GM13976 (cell line): ENCODE results near the gene USP49.
A peak's percentile ranks its signal among the peaks of the same experiment; 100 is the strongest.

ENCODE experiments used
- DNase-seq: peaks from one replicate; pipeline ENCODE4 v3.0.0; 2012; ENCODE audit warnings: low spot score
- in situ Hi-C: fragments of 300-500 bp; cut with MboI; formaldehyde crosslinking; loops from one replicate; pipeline ENCODE4 v1.12.0; 2022; ENCODE audit warnings: low sequenced_read_pairs, mixed read lengths, inconsistent platforms; ENCODE audit not compliant: unreplicated experiment
- TF ChIP-seq, protein P1 (sequence below): IDR thresholded peaks from 2 replicates; pipeline ENCODE4 v1.5.1; 2012; ENCODE audit warnings: borderline replicate concordance, mild to moderate bottlenecking; ENCODE audit not compliant: insufficient read depth; ENCODE audit errors: extremely low read depth, missing control alignments, control extremely low read depth

USP49 gene

DNA sequence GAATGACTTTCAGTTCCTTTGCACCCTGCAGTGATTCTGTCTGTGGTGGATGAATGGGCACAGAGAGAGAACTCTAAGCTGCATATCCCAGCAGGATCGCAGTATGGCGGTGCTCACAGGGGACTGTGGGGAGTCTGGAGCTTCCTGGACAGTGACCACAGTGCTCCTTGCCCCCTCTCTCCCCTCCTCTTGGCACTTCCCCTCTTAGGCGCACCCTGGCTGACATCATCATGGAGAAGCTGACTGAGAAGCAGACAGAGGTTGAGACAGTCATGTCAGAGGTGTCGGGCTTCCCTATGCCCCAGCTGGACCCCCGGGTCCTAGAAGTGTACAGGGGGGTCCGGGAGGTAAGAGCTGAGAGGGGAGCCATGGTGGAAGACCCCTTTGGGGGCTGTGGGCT is 34.7 kb upstream of the USP49 start:
- TF ChIP-seq, protein P1, sequence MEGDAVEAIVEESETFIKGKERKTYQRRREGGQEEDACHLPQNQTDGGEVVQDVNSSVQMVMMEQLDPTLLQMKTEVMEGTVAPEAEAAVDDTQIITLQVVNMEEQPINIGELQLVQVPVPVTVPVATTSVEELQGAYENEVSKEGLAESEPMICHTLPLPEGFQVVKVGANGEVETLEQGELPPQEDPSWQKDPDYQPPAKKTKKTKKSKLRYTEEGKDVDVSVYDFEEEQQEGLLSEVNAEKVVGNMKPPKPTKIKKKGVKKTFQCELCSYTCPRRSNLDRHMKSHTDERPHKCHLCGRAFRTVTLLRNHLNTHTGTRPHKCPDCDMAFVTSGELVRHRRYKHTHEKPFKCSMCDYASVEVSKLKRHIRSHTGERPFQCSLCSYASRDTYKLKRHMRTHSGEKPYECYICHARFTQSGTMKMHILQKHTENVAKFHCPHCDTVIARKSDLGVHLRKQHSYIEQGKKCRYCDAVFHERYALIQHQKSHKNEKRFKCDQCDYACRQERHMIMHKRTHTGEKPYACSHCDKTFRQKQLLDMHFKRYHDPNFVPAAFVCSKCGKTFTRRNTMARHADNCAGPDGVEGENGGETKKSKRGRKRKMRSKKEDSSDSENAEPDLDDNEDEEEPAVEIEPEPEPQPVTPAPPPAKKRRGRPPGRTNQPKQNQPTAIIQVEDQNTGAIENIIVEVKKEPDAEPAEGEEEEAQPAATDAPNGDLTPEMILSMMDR, result no peak
- no peak for DNase-seq
- in situ Hi-C loops, result loop anchor here (10.0 kb wide), 1 partner anchor 85 kb away; no protein-coding TSS in a partner anchor

DNA sequence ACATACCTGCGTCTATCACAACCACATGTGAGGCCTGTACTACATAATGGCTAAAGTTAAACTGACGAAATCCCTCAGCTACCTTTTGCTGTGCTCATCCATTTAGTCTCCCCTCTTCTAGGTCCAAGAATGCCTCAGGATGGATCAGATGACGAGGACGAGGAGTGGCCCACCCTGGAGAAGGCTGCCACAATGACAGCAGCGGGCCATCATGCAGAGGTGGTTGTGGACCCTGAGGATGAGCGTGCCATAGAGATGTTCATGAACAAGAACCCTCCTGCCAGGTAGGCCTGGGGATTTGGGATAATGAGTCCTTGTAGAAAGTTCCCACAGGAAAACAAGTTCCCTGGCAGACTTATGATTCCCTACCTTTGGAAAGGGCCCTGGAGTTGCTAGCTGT is 32.1 kb upstream of the USP49 start:
- DNase-seq, result no peak
- in situ Hi-C loops, result no loop called here
- TF ChIP-seq, protein P1, result no peak

DNA sequence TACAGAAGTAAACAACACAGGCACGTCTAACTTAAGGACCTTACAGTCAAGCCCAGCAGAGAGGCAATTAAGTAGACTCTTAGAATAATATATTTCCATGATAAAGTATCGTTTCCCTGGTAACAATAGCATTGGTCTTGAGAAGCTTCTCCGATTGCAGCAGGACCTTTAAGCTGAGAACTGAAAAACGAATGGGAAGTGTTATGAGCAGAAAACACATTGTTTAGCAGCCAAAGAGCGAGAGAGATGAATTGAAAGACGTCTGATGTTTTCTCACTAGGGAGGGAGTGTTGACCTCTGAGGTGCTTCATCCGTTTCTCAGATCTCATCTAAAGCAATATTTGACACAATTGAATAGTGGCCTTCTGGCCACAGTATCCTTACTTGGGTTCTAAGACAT is 27.0 kb upstream of the USP49 start:
- TF ChIP-seq, protein P1, result no peak
- in situ Hi-C loops, result no loop called here
- DNase-seq, result no peak

DNA sequence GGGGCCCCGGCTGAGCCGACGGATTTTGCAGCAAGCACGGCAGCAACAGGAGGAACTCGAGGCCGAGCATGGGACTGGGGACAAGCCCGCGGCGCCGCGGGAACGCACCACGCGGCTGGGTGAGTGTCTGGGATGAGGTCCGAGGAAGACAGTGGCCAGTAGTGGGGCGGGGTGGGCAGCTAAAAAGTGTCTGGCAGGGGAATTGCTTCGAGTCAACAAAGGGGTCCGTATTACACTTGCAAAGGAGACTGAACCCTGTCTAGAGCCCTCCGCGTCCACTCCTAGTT is 26.5 kb upstream of the USP49 start:
- TF ChIP-seq, protein P1, result no peak
- in situ Hi-C loops, result no loop called here
- DNase-seq, result no peak

DNA sequence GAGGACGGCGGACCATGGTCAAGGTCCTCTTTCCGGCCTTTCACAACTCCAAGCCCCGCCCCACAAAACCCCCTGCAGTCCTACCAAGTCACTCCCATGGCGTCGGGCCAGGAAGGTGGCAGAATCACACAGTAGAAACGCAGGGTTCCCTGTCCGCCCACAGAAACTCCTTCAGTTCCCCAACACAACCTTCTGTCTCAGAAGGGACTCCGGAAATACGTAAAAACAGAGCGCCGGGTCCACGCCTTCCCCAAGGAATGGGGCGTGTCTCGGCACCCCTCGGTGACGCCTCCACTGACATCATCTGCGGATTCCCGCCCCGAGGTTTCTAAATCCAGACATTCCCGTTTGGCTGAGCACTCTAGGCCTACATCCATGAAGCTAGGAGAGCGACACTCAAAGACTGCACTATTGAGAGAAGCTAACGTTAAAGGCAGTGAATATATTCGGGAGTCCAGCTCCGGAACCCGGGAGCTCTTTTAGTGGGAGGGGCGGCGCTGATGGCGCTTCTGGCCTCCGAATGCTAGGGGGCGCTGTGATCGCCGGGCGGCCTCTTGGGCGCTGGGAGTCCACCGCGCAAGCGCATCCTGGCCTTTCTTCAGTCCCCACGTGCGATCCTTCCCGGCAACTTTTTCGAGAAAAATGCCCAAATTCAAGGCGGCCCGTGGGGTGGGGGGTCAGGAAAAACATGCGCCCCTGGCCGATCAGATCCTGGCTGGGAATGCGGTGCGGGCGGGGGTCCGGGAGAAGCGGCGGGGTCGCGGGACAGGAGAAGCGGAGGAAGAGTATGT is 25.9 kb upstream of the USP49 start, which contains the start of the genes BYSL and MED20:
Gene BYSL, plus strand, starts transcription at position 579 of the 791 bp plus-strand sequence. Its CDS starts 64 bp downstream, at position 643.
Gene MED20, minus strand, starts transcription at position 219 of the 791 bp plus-strand sequence. Its CDS starts 121 bp downstream, at position 98.
- in situ Hi-C loops, result no loop called here
- TF ChIP-seq, protein P1, result peak; percentile 88
- peak; percentile 97 for DNase-seq

GRCh38 chr6:41917528-41917927 is 22.4 kb upstream of the USP49 start:
- in situ Hi-C loops, result no loop called here
- no peak for DNase-seq
- TF ChIP-seq, protein P1, result no peak
